ENCODE results near the gene GYPE.
"Not testable (repeated sequence)": the region's sequence is repeated elsewhere in the genome, so short reads cannot be mapped to it uniquely, and the experiment has no call there.

The GYPE gene

DNA sequence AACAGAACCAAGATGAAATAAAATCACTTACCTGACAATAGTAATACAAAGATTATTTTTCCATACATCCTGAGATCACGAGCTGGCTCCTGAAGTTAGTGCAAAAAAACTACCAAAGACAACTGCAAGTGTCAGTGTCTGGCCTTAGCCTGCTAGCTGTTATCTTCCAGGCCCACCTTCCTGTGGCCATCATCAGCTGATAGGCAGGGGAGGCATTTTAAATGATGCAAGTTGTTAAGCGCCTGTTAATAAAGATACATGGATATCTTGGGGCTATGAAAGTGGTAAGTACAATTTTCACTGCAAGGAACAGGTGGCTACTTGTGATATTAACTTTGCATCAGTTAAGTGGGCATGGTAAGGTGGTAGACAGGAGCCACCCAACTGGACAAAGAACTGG lies at the start of gene GYPE:
Gene GYPE, minus strand, starts transcription at position 120 of the 400 bp plus-strand sequence. Its CDS starts 52 bp downstream, at position 68.
- not testable (repeated sequence) for FAIRE-seq

DNA sequence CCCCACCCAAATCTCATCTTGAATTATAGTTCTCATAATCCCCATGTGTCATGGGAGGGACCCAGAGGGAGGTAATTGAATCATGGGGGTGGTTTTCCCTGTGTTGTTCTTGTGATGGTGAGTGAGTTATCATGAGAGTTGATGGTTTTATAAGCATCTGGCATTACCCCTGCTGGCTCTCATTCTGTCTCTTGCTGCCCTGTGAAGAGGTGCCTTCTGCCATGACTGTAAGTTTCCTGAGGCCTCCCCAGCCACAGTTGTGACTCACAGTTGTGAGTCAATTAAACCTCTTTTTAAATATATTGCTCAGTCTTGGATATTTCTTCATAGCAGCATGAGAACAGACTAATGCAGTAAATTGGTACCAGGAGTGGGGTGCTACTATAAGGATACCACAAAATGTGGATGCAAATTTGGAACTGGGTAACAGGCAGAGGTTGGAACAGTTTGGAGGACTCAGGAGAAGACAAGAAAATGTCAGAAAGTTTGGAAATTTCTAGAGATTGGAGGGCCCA lies 46.2 kb upstream of the GYPE start:
- not testable (repeated sequence) for FAIRE-seq

GRCh38 chr4:143950967-143951366 lies 45.6 kb upstream of the GYPE start:
- FAIRE-seq: not testable (repeated sequence)

- not testable (repeated sequence) for FAIRE-seq
Measured at GRCh38 chr4:143950185-143950584, 44.8 kb upstream of the GYPE start.

DNA sequence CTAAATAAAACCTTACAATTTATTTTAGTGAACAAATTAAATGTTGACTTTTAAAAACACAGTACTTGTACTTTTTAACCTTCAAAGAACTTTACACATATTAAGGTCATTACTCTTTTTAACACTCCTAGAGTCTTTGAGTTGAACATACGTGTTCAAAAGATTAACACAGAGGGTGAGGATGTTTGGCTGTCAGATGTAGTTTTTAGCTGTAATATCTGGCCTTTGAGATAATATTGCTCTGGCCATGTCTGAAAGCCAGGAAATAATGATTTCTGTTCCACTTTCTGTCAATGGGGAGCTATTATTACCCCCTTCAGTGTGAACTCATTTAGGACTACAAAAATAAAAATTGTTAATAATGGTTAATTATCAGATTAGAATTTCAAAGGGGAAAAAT lies 42.1 kb upstream of the GYPE start:
- FAIRE-seq: not testable (repeated sequence)

DNA sequence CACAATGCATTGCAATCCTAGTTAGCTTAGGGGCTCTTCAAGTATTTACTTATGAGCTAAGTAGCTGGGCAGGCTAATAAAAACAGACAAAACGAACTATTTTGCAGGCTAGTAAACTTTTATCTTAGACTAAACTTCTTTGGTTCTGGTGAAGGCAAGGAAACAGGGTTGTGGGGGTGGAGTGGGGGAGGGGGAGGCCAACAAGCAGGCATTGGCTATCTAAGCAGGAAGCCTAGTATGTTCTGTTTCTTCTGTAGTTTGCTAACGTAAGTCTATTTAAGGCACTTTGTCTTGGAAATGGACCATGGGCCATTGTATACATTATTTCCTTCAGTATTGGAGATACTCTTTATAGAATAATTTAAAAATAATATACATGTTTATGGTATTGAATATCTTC lies 35.3 kb upstream of the GYPE start:
- FAIRE-seq: not testable (repeated sequence)

DNA sequence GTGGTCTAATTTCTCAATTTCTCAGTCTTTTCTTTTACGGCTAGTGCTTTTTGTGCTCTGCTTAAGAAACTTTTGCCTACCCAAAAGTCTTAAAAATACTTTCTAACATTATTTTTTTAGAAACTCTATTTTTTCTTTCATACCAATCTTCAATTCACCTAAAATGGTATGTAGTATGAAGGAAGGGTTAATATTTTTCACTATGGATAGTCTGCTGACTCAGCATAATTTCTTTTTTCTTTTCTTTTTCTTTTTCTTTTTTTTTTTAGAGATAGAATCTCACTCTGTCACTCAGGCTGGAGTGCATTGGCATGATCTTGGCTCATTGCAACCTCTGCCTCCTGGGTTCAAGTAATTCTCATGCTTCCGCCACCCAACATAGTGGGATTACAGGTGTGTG lies 34.2 kb upstream of the GYPE start:
- FAIRE-seq: no peak

DNA sequence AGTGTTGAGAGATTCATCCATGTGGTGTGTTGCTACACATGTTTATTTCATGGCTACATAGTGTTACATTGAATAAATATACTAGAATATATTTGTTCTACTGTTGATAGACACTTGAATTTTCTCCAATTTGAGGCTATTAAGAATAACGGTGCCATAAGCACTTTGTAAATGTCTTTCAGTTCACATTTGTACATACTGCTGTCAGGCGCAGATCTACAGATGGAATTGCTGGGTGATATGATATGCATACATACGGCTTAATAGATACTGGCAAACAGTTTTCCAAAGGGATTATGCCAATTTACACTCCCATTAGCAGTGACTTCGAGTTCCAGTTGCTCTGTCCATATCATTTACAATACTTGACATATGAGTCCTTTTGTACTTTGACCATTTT lies 33.5 kb upstream of the GYPE start:
- not testable (repeated sequence) for FAIRE-seq

DNA sequence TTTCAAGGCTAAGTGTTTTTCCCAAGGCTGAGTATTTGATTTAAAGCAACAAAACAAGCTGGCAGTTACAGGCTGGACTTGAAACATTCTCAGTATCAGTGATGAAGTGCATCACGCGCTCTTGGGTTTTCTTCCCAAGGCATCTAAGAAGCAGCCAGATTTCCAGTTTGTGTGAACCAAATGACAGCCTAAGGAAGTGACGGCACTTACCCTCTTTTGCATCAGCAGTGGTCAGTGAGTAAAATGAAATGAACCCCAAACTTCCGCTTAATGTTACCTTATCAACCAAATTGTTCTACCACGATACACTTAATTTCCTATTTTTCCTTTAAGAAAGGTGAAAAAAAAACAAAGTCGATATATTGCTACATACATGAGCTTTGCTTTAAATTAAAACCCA lies 15.8 kb upstream of the GYPE start:
- no peak for FAIRE-seq

DNA sequence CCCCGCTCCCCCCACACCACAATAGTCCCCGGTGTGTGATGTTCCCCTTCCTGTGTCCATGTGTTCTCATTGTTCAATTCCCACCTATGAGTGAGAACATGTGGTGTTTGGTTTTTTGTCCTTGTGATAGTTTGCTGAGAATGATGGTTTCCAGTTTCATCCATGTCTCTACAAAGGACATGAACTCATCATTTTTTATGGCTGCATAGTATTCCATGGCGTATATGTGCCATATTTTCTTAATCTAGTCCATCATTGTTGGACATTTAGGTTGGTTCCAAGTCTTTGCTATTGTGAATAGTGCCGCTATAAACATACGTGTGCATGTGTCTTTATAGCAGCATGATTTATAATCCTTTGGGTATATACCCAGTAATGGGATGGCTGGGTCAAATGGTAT lies 11.1 kb upstream of the GYPE start:
- FAIRE-seq: not testable (repeated sequence)

- FAIRE-seq: not testable (repeated sequence)
Measured at GRCh38 chr4:143912478-143912877, 7.1 kb upstream of the GYPE start.

GRCh38 chr4:143911528-143912417 lies 6.4 kb upstream of the GYPE start:
- FAIRE-seq: not testable (repeated sequence)

DNA sequence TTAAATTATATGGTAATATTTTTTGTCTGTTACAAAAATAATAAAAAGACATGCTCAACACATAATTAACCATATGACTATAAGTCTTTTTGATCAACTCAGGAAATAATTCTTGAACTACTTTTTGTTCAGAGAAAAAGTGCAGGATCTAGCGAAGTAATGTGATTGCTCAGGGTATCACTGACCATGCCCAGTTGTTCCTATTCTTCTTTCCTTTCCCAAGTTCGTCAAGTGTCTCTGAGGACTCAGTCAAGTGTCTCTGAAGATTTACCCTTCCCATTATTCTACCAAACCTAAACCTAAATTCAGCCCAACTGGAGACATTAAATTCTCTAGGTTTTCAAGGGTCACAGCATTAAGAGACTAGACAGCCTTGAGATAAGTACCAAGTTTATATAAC lies 5.5 kb upstream of the GYPE start:
- not testable (repeated sequence) for FAIRE-seq

GRCh38 chr4:143907811-143908210 lies 2.5 kb upstream of the GYPE start:
- FAIRE-seq: not testable (repeated sequence)

DNA sequence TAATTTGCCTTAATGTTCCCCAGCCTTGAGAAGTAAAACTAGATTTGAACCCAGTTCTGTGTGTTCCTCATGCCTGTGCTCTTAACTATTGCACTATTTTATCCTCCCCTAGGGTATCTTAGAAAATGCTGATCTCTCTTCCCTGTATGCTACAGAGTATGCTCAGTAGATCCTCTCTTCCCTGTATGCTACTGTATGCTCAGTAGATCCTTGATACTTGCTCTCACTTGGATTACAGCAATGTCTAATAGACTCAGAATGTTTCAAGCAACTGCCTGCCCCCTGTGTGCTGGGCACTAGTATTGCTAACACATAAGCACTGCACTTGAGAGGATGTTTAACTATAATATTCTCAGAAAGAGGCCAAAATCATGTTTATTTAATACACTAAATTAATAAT lies 928 bp downstream of the GYPE start:
- FAIRE-seq: not testable (repeated sequence)

DNA sequence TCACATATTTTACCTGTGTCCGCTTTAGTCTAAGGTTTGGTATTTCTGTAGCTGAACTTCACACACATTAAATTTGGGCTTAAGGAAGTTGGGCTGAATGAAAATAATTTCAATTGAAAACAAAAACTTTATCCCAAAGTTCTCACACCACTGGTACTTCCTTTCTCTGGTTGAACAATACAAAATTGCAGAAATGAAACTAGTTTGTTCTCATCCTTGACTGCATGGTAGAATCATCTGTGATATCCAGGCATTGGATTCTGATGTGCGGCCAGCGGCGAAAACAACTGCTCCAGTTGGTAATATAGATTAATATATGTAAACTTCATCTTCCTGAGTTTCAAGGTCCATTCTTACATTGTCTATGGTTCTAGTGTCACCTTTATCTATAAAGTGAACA lies 15.0 kb downstream of the GYPE start:
- not testable (repeated sequence) for FAIRE-seq

GRCh38 chr4:143888189-143888588 lies 17.2 kb downstream of the GYPE start:
- FAIRE-seq: not testable (repeated sequence)

- not testable (repeated sequence) for FAIRE-seq
Measured at GRCh38 chr4:143884965-143885364, 20.4 kb downstream of the GYPE start.

DNA sequence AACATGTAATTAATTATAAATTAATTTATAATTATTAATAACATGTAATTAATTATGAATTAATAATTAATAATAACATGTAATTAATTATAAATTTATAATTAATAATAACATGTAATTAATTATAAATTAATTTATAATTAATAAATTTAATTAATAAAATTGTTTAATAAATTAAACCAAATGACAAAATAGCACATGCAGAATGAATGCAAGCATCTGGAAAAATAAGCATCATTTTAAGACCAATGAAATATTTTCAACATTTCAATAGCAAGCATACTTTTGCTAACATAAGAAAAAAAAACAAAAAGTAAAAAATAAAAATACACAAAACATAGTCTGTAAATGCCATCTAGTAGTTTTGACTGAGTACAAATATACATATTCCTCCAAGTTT lies 21.8 kb downstream of the GYPE start:
- peak; percentile 100 for FAIRE-seq

- no peak for FAIRE-seq
Measured at GRCh38 chr4:143882892-143883291, 22.5 kb downstream of the GYPE start.

DNA sequence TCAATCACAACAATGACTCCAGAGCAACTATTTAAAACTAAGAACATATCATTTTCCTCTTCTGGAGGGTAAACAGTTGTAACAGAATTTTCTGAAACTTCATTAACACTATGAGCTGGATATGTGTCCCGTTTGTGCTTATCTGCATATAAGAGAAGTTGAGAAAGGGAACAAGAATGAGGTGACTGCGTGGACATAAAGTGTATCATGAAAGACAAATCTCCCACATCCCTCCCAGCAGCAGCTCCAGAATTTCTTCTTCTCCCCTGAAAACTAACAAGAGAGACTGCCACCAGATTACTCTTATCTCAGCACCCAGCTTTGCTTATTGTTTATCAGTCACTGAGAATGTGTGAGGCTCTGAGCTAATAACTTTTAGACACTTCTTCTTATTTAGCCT lies 25.8 kb downstream of the GYPE start:
- not testable (repeated sequence) for FAIRE-seq

DNA sequence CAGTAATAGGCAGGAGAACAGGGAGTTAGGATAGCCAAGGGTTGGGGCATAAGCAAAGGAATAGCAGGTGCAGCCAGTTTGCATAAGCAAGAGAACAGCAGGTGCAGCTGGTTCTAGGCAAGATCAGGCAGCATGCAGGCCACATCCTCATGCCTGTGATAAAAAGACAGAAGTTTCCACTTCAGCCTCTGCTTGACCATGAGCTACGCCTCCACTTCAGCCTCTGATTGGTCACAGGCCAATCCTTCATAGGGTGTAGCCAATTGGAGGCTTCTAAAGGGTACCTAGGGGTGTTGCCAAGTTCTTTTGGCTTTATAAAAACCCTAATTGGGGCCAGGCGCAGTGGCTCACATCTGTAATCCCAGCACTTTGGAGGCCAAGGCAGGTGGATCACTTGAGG lies 30.0 kb downstream of the GYPE start:
- FAIRE-seq: not testable (repeated sequence)

DNA sequence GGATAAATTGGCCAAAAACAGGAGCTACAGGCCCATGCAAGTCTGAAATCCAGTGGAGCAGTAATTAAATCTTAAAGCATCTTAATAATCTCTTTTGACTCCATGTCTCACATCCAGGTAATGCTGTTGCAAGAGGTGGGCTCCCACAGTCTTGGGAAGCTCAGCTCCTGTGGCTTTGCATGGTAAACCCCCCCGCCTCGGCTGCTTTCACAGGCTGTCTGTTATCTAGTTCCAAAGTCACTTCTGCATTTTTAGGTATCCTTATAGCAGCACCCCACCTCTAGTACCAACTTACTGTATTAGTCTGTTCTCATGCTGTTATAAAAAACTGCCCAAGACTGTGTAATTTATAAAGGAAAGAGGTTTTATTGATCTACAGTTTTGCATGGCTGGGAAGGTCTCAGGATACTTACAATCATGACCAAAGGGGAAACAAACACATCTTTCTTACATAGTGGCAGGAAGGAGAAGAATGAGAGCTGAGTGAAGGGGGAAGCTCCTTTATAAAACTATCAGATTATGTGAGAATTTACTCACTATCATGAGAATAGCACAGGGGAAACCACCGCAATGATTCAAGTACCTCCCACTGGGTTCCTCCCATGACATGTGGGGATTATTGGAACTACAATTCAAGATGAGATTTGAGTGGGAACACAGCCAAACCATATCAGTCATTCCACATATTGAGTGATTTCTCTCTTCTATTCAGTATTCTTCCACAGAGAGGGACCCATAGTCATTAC lies 34.7 kb downstream of the GYPE start:
- not testable (repeated sequence) for FAIRE-seq

- not testable (repeated sequence) for FAIRE-seq
Measured at GRCh38 chr4:143869925-143870324, 35.4 kb downstream of the GYPE start.
